Neural cell (in vitro differentiated cells): ENCODE measurements around the gene CDK5RAP2. TPM values are rescaled to one million over a fixed set of nuclear protein-coding genes. Genes with fewer than 3 reads are reported as not detected.
"Not testable (repeated sequence)": the region's sequence is repeated elsewhere in the genome, so short reads cannot be mapped to it uniquely, and the experiment has no call there.

Experiments
- H2AFZ ChIP-seq: fragments of 200-600, 300-800 bp; sonication (generic), shearing (Covaris generic); 2 replicates; pipeline ENCODE4 v1.6.0; 2014; ENCODE audit warnings: low read depth, mild to moderate bottlenecking, antibody characterized with exemption, low read length, moderate library complexity
- H3F3A ChIP-seq: fragments of 200-600 bp; shearing (Covaris generic); 2 replicates; pipeline ENCODE4 v1.6.1; 2016; ENCODE audit warnings: mild to moderate bottlenecking, moderate library complexity, mixed read lengths, antibody characterized with exemption, low read length; ENCODE audit not compliant: insufficient read depth, poor library complexity, severe bottlenecking
- H3K27ac ChIP-seq: fragments of 200-600, 300-800 bp; sonication (generic), shearing (Covaris generic); 2 replicates; pipeline ENCODE4 v1.5.1; 2014; ENCODE audit warnings: mild to moderate bottlenecking, low read length, moderate library complexity
- H3K27me3 ChIP-seq: fragments of 300-800, 200-600 bp; sonication (generic), shearing (Covaris generic); 2 replicates; pipeline ENCODE4 v1.6.0; 2014; ENCODE audit warnings: mild to moderate bottlenecking, low read depth, low read length, moderate library complexity; ENCODE audit not compliant: insufficient read depth
- H3K36me3 ChIP-seq: fragments of 300-800, 200-600 bp; sonication (generic), shearing (Covaris generic); 2 replicates; pipeline ENCODE4 v1.5.1; 2014; ENCODE audit warnings: mild to moderate bottlenecking, antibody characterized with exemption, low read length, moderate library complexity; ENCODE audit not compliant: insufficient read depth
- H3K4me2 ChIP-seq: fragments of 300-800, 200-600 bp; sonication (generic), shearing (Covaris generic); 2 replicates; pipeline ENCODE4 v1.6.0; 2014; ENCODE audit warnings: mild to moderate bottlenecking, low read length
- H3K4me3 ChIP-seq: fragments of 300-800, 200-600 bp; sonication (generic), shearing (Covaris generic); 2 replicates; pipeline ENCODE4 v1.5.1; 2014; ENCODE audit warnings: mild to moderate bottlenecking, low read length, moderate library complexity
- H3K79me2 ChIP-seq: fragments of 200-600 bp; shearing (Covaris generic); replicated peaks from 2 replicates; pipeline ENCODE4 v1.6.0; 2014; ENCODE audit warnings: mild to moderate bottlenecking, low read length, moderate library complexity; ENCODE audit not compliant: insufficient read depth
- H3K9ac ChIP-seq: fragments of 300-800, 200-600 bp; sonication (generic), shearing (Covaris generic); 2 replicates; pipeline ENCODE4 v1.6.1; 2016; ENCODE audit warnings: mild to moderate bottlenecking, low read length, mixed read lengths
- H3K9me2 ChIP-seq: fragments of 200-600 bp; shearing (Covaris generic); 2 replicates; pipeline ENCODE4 v1.6.1; 2016; ENCODE audit warnings: mild to moderate bottlenecking, low read length, mixed read lengths; ENCODE audit not compliant: insufficient read depth
- H3K9me3 ChIP-seq: fragments of 200-600, 300-800 bp; sonication (generic), shearing (Covaris generic); 2 replicates; pipeline ENCODE4 v1.6.1; 2016; ENCODE audit warnings: mild to moderate bottlenecking, mixed run types, low read length, moderate library complexity, mixed read lengths
- H4K20me1 ChIP-seq: fragments of 200-600 bp; shearing (Covaris generic); 2 replicates; pipeline ENCODE4 v1.6.1; 2016; ENCODE audit warnings: mild to moderate bottlenecking, mixed run types; ENCODE audit not compliant: insufficient read depth
- CTCF ChIP-seq: fragments of 450-650 bp; IDR thresholded peaks from 2 replicates; pipeline ENCODE4 v1.5.1; 2014; ENCODE audit warnings: antibody characterized with exemption, mild to moderate bottlenecking, moderate library complexity; ENCODE audit not compliant: poor library complexity, severe bottlenecking
- EP300 ChIP-seq: fragments of 450-650 bp; conservative IDR thresholded peaks from 2 replicates; pipeline ENCODE4 v1.6.1; 2014; ENCODE audit warnings: antibody characterized with exemption, mild to moderate bottlenecking, moderate library complexity; ENCODE audit not compliant: poor library complexity, severe bottlenecking
- EZH2 ChIP-seq: fragments of 200-600, 300-800 bp; shearing (Covaris generic), sonication (generic); IDR thresholded peaks from 2 replicates; pipeline ENCODE4 v1.6.1; 2014; ENCODE audit warnings: antibody characterized with exemption, low read length, borderline replicate concordance, mild to moderate bottlenecking; ENCODE audit not compliant: insufficient read depth, poor library complexity, severe bottlenecking
- MXI1 ChIP-seq: fragments of 450-650 bp; conservative IDR thresholded peaks from 2 replicates; pipeline ENCODE4 v1.6.1; 2014; ENCODE audit warnings: antibody characterized with exemption, mild to moderate bottlenecking; ENCODE audit not compliant: poor library complexity, severe bottlenecking
- POLR2AphosphoS5 ChIP-seq: IDR thresholded peaks from 2 replicates; pipeline ENCODE4 v1.6.1; 2012
- RAD21 ChIP-seq: fragments of 450-650 bp; conservative IDR thresholded peaks from 2 replicates; pipeline ENCODE4 v1.6.1; 2014; ENCODE audit warnings: antibody characterized with exemption, mild to moderate bottlenecking, moderate library complexity
- REST ChIP-seq: IDR thresholded peaks from 2 replicates; pipeline ENCODE4 v1.6.1; 2012; ENCODE audit warnings: borderline replicate concordance
- SMC3 ChIP-seq: fragments of 450-650 bp; conservative IDR thresholded peaks from 2 replicates; pipeline ENCODE4 v1.6.1; 2014; ENCODE audit warnings: antibody characterized with exemption, mild to moderate bottlenecking, moderate library complexity; ENCODE audit not compliant: poor library complexity
- TAF1 ChIP-seq: IDR thresholded peaks from 2 replicates; pipeline ENCODE4 v1.6.1; 2012; ENCODE audit warnings: low read depth
- polyA plus RNA-seq: library from polyadenylated mRNA; depleted of rRNA; stranded (reverse); fragments of >200 nt; gene quantifications from 2 replicates; pipeline ENCODE4 v1.2.3, GENCODE V29; 2014

Gene CDK5RAP2
- polyA plus RNA-seq, 1 donor from 2014 or later, result 43.3 TPM

GRCh38 chr9:120463765-120464164 lies 116.2 kb downstream of the CDK5RAP2 start:
- Histone ChIP-seq H3K27me3 (no peaks in the 10 kb centered on the region), H3K27ac (no peak overlapping the region), H3K4me3 (no peak overlapping the region), H3K9ac (no peak overlapping the region), H2AFZ (no peak overlapping the region), H3F3A (no peaks in the 10 kb centered on the region), H3K9me2 (no peaks in the 10 kb centered on the region), H4K20me1 (no peaks in the 10 kb centered on the region), H3K4me2 (no peak overlapping the region), H3K9me3 (no peaks in the 10 kb centered on the region), H3K79me2 (no peaks in the 10 kb centered on the region), H3K36me3 (no peaks in the 10 kb centered on the region)
- TF ChIP-seq MXI1 (no peak), RAD21 (no peak), SMC3 (no peak), REST (no peak)

- H3K79me2 ChIP-seq, H4K20me1 ChIP-seq, H3K27ac ChIP-seq, H3K27me3 ChIP-seq, H3K4me3 ChIP-seq, H3F3A ChIP-seq, H3K36me3 ChIP-seq, H3K9me3 ChIP-seq, H3K9me2 ChIP-seq, H2AFZ ChIP-seq, H3K4me2 ChIP-seq, H3K9ac ChIP-seq: not testable (repeated sequence)
Measured at GRCh38 chr9:120461677-120462076, 118.3 kb downstream of the CDK5RAP2 start.

- Histone ChIP-seq H4K20me1 (no peaks in the 10 kb centered on the region), H3K79me2 (no peaks in the 10 kb centered on the region), H3K27ac (no peak overlapping the region), H3K9me3 (no peaks in the 10 kb centered on the region), H3K4me3 (no peak overlapping the region), H3K9ac (no peak overlapping the region), H3K9me2 (no peaks in the 10 kb centered on the region), H2AFZ (no peak overlapping the region), H3F3A (no peaks in the 10 kb centered on the region), H3K27me3 (no peaks in the 10 kb centered on the region), H3K4me2 (no peak overlapping the region), H3K36me3 (peaks cover 4% of the 10 kb centered on the region)
- TF ChIP-seq EP300 (no peak), CTCF (no peak), REST (no peak), TAF1 (no peak), SMC3 (no peak), EZH2 (no peak), RAD21 (no peak), MXI1 (no peak), POLR2AphosphoS5 (no peak)
Measured at GRCh38 chr9:120456218-120456617, 123.7 kb downstream of the CDK5RAP2 start.
